GM21576 (cell line): ENCODE measurements around the gene IL17RD.

Experiments
- ATAC-seq: cut with Tn5 transposase; IDR thresholded peaks from one replicate; pipeline ENCODE4 v1.9.1; 2021; ENCODE audit warnings: mild to moderate bottlenecking, moderate library complexity; ENCODE audit not compliant: unreplicated experiment

The IL17RD gene

DNA sequence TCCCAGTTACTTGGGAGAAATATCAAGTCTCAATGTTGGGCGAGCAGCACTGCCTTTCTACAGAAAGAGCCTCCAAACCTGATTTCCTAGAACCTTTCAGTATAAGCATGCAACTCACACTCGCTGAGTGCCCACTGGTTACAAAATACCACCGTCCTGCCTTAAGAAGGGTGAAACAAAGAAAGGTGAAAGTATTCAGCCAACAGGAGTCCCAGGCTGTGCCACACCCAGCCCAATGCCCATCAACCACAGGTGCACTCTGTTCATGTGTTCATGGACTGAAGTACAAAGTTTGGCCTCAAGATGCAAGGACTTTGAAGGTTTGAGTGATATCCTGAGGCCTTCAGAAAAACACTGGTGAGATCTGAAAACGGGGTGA lies 34.0 kb downstream of the IL17RD start:
- ATAC-seq = no peak

DNA sequence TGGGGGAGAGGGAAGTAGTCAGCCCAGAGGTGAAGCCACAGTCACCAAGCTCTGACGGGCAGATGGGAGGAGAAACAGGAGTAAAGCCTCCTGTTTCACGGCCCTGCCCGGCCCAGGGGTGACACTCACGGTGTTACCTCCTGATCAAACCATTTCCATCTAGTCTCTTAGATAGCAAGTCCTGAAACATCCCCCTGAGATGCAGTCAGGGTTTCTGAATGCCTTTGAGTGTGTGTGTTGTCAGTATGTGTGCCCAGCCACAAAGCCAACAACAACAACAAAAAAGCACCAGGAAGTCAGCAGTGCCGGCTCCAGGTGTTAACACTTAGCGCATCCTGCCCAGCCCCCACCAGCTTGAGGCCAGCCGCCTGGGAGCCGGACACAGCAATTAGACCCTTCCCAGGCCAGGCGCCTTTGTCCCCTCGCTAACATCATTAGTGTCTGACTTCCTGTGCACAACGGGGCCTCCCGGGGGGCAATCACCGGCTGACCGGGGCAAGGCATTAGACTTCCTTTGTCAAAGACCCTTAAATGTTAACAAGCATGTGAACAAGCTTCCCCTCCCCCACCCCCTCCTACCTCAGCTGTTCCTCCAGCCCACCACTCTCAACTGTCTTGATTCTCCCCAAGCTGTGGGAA lies 34.5 kb downstream of the IL17RD start:
- ATAC-seq = no peak

DNA sequence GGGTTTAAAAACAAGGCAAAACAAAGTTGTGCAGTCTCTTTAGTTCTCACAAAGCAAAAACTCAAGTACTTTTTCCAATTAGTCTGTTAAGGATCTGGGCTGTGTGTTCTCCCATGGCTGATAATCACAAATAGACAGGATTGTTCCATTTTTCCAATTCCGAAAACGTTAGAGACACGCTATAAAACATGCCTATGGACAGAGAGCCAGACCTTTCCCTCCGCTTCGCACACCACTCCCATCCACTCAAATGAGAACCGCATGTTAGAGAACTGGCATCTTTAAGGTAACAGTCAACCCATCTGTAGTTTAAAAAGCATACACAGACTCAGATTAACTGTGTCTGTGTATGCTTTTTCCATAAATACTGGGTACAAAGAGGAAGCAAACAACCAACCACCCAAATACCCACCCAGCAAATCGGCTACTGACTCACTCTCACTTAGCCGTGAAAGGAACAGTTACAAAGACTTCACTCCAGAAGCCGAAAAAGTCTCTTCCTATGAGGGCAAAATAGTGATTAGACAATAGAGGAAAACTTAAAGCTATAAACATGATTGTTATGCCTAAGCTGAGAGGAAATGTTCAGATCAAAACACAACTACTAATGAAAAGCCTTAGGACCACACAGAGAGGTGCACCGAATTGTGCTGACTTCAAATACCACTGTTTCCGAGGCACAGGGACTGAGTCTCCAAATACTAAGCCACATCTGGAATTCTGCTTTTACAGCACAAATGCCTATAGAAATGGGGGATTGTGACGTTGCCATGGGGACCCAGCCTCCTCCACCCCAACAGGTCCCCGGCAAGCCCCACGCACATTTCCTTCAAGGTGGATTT lies 36.1 kb downstream of the IL17RD start:
- ATAC-seq = no peak

DNA sequence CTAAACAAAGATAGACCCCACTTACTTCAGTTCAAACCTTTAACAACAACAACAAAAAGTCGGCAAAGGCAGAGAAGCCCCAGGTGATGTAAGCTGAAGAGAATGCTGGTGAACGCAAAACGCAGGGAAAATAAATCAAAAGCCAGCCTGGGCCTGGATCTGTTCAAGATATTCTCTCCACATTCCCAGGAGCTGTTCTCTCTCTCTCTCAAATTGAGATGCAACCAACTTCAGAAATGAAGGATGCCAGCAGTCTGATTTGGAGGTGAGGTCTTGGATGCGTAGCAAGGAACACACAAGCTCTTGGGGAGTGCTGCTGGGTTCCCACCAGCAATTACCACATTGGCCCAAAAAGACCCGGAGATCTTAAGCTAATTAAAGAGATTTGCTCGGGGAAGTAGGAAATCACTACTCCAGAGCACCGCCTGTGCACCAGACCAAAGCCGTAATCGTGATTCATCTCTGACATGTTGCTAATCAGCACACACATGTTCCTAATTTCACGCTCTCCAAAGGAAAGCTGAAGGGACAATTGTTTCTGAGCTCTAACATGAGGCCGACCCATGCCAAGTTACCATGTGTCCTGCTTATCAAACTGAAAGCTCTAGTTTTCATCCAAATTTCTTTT lies 37.1 kb downstream of the IL17RD start:
- no peak for ATAC-seq

DNA sequence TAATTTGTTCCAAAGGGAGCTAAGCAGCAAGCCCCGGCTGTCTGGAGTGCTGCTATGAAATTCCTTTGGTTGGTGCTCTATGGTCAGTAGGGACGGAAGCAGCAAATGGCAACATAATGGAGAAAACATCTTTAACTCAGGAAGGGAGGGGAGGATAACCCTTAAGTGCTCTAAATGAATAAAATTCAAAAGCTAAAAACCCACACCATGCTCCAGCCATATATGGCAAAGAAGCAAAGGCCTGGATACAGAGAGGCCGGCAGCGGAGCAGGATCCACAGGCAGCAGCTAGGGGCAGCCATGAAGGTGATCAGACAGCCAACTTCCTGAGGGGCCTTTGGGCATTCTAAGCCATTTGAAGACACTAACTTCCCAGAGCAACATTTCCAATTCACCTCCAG lies 38.9 kb downstream of the IL17RD start:
- no peak for ATAC-seq

DNA sequence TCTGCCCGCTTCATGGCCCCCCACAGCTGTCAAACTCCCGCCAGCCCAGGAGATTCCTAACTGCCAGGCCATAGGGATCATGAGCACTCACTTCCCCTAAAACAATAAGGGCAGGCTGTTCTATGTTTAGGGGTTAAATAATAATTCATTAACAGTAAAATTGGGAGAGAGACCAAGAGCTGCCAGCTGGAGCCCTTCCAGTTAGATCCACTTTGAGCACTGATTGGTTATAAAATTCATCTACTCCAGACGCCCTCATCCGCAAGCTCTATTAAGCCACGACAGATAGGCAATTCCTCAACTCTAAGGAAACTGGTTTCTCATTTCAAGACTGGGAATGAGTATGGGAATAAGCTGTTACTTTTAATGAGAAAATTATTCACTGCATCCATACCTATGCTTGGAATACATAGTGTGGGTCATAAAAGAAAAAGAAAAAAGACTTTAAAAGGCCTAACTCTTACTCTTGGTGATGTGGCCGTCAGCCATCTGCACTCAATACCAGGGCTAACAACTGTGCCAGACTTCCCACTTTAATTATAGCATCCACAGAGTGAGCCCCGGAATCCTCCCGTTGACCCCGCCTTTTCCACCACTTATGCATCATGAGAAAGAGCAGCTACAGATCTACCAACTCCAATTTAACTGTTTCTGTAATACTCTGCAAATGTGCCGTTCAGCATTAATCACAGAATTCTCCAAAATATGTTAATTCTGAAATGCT lies 44.5 kb downstream of the IL17RD start:
- ATAC-seq = no peak

DNA sequence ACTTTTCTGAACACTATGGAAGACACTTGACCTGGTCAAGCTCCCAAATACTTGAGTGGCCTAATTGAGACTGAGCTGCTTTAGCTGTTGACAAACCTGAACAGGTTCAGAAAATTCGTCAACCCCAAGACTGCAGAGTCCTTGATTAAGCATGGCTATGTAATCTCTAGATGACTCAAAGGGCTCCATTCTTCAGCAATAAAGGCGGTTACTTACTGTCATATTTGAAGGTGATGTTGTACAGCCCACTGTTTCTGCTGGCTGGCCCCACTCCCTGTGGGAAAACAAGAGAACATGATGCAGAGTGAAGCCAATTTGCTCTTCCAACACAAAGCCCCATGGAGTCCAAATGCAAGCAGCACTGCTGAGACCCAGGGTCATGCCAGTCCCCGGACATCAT lies 45.1 kb downstream of the IL17RD start:
- no peak for ATAC-seq

DNA sequence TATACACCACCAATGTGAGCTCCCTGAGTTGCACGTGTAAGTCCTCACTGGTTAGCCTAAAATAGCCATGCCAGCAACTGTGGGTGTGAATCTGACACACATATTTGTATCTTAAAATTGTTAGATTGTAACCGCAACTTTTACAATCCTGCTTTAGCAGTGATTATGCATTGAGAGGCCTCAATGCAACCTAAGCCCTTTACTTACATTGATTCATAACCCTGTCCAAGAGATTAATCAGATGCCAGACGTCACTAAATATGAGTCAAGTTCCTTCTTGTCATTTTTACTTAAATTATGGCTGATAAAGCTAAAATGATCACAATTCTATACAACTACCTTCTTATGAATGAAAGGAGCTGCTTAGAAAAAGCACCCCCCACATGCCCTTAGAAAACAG lies 46.9 kb downstream of the IL17RD start:
- ATAC-seq = no peak

DNA sequence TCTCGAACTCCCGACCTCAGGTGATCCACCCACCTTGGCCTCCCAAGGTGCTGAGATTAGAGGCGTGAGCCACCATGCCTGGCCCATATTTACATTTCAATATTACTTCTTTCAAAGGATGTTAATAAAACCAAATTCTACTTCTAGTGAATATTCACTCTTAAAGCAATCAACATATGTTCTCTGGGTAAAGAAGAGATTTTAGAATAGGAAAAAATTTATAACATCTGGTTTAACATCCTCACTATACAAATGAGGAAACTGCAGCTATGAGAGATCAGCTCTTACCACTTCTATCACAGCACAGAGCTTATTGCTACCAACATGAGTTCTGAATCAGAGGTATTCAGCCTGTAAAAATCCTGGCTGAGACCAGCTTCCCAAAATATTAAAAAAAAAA lies 48.7 kb downstream of the IL17RD start:
- ATAC-seq = no peak

DNA sequence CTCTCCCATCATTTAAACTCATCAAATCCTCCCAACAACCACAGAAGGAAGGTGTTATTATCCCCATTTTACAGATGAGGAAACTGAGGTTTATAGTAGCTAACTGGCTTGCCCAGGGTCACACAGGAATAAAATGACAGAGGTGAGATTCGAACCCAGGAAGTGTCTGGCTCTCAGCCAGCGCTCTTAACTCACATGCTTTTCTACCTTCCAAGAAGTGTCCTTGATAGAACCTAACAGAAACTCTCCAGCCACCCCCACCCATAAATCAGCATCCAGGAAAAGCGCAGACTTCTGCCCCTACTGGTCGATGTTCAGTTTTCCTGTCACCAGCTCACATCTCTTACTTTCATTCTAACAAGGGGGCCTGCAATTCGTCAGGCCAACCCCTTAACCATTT lies 52.9 kb downstream of the IL17RD start:
- no peak for ATAC-seq

DNA sequence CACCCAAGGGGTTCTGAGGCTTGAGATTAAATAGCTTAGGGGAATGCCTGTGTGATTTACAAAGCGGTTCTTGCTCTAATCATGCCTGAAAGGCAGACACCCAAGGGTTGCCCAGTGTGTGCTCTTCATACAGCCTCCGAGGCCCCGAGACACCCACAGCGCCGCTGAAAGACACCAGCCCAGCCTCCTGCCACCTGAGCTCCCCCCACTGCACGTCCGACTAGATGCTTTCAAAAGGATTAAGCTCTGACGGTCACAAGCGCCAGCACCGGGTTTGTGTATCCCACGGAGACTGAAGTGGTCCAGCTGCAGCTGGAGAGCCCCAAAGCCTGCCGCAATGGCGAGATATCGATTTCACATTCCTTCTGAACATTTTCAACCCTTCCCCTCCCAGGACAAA lies 54.4 kb downstream of the IL17RD start:
- ATAC-seq = no peak

DNA sequence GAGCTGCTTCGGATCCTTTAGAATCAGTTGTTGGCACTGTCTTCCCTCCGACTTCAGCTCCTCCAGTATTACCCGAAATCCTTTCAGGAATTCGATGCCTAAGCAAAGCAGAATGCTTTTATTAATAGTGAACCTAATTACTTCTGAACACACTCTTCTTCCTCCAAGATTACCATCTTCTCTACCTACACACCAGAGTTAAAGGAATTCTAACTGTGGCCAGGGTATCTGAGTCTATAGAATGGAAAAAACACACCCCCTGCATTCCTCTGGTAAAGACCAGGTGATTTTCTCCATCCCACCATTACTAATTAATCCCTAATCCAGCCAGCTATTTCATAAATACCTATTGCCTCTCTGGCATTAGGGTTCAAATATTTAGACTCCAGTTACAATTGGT lies 54.9 kb downstream of the IL17RD start:
- ATAC-seq = no peak

DNA sequence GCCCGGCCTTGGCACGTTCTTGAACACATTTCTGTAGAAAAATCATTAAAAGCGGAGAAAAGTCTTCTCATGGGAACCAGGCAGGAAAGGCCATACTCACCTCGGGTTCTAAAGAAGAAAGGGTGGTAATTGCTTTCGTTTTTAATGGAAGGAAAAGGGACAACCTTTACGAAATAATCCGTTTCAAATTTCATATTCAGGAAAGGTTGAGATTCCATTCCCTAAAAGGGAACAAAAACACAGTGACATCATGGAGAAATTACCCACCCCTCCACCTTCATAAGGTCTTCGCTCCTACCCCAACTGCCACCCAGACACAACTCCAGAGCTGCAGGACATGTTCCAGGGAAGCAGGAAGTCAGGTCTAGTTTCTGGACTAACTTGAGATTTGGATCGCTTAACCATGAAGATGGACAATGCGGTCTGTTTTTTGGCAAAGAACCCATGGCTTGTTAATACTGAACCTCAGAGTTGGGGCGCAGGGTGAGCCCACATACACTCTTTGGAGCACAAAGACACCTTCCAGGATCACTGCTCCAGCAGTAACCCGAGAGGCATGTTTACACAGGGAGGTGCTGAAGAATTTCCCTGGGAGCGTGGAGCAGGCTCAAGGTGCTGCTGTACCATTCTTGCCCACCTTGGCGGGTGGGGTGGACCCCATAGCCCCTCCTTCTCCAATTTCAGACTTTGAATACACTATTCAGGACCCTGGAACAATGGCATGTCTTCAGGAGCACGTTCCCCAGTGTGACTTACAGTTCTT lies 55.5 kb downstream of the IL17RD start:
- no peak for ATAC-seq

DNA sequence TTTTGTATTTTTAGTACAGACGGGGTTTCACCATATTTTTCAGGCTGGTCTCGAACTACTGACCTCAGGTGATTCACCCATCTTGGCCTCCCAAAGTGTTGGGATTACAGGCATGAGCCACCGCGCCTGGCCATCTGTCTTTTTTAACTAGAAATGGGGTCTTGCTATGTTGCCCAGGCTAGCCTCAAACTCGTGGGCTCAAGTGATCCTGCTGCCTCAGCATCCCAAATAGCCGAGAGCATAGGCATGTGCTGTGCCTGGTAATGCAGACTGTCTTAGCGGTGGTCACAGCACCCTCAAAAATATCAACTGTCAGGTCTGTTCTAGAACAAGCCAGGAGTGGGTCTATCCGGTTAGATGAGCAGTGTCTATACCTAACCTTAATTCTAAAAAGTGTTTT lies 56.5 kb downstream of the IL17RD start:
- ATAC-seq = no peak

DNA sequence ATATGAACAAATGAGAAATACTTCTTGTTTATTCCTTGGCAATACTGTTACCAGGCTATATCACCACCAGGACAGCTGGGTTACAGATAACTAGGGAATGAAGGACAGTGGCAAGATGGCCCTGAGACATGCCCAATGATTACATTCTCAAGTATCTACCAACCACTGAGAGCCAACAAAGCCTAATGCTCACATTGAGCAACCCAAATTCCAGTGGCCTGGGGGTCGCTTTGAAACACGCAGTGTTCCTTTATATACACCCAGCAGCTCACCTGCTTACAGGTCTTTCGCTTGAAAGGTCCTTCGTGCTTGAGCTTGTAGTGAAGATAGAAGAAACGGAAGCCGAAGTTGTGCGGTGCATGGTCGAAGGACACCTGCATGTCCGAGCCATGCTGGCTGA lies 59.6 kb downstream of the IL17RD start:
- ATAC-seq = no peak

DNA sequence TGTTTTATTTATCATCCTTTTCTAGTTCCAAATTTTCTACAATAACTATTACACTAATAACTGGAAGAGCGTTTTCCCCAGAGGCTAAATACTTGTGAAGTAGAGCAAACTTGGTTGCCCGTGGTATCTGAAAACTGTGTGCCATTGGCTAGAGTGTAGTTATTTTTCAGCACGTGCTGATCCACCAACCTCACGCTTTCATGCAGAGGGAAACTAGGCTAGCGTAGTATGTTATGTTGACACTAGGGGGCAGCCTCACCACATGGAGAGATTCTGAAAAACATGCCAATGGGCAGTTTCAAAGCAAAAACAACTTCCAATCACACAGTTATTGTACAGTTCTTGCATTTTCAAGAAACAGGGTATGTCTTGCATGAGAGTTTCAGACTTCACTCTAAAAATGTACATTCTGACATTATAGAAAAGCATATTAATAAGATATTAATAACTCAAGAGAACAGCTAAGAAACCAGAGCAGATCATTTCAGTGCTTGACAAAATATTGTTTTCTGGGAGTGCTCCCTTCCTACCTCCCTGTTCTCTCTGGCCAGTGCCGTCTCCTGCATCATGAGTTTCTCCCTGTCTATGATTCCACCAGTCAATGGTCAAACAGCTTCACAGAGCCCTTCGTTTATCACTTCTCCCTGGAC lies 65.0 kb downstream of the IL17RD start:
- no peak for ATAC-seq

DNA sequence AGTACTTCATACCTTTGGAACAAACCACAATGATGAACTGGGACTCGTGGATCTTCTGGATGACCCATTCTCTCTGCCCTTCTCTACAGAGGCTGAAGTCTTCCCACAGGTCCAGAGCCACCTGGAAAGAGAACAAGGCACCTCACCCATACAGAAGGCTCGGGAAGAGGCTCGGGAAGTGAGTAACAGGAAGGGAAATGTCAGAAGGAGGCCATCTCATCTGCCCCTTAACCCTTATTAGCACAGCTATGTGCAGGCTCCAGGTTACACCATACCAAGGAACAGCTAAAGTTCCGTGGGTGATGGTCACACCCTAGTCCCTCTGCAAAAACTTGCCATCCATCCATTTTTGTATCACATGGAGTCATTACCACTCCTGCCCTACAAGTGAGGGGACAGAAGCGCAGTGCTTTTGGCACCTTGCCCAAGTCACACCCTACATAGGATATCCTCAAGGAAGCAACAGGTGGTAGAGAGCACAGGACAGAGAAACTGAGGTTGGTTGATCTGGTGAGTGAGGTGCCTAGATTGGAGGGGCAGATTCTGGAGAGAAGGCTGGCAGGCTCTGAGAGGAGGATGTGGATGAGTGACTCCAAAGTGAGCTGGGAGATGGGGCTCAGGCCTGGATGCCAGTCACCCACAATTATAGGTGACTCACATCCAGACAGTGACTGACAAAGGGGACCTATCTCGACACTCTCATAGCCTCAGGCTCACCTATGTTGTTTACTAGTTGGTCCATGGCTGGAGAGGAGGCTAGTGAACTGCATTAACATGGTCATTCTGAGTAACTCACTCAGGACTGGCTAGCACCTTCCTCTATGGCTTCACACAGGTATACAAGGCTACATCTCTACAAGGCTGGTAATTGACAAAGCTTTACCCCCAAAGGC lies 66.5 kb downstream of the IL17RD start:
- ATAC-seq = no peak

DNA sequence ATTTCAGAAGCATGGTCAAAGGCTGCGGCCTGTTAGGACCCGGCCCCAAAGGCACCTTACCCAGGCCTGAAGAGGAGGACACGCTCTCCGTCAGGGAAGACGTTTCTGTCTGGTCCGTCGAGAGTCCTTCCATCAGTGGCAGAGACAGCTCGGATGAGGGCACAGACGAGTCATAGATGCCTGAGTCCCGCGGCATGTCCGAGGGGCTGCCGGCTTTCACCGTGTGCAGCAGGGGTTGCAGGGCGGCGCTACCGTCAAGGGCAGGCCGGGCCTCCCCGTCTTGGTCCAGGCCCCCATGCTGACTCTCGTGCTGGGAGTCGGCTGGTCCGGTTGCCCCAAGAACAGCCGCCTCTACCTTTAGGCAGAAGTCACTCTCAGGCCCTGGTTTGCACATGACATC lies 67.6 kb downstream of the IL17RD start:
- ATAC-seq = no peak

DNA sequence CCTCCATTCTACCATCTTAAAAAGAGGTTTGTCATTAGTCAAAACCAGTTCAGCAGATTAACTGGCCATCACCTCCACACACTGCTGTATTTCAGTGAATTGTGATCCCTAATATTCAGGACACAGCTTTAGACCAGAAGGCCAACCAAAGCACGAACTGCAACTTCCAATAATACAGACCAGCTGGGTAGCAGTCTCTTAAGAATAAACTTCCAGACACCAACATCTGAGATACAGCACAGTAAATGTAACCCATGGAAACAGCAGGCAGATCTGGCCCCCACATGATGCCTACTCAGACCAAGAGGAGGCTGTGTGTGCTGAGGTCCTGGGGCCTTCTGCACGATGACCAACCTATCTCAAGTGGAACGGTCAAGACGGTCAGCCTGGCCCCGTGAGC lies 69.8 kb downstream of the IL17RD start:
- ATAC-seq = no peak
